NCI-H128 (cell line): ENCODE results near the gene COL1A1.

Source experiments
- DNase-seq: peaks from one replicate; lab custom pipeline; 2025; ENCODE audit not compliant: unreplicated experiment; lab: John Stamatoyannopoulos, UW

The COL1A1 gene

GRCh38 chr17:50213026-50214022, 11.9 kb upstream of the COL1A1 start:
- DNase-seq = no peak

GRCh38 chr17:50212121-50212843, 10.9 kb upstream of the COL1A1 start:
- DNase-seq = no peak

GRCh38 chr17:50211249-50212120, 10.1 kb upstream of the COL1A1 start:
- no peak for DNase-seq

- no peak for DNase-seq
These were observed 9.1 kb upstream of the COL1A1 start for GRCh38 chr17:50210240-50211225.

- no peak for DNase-seq
These were observed 8.2 kb upstream of the COL1A1 start for GRCh38 chr17:50209472-50210239.

- no peak for DNase-seq
These were observed 7.7 kb upstream of the COL1A1 start for GRCh38 chr17:50209133-50209471.

- no peak for DNase-seq
These were observed 7.2 kb upstream of the COL1A1 start for GRCh38 chr17:50208611-50209061.

GRCh38 chr17:50207792-50208567, 6.5 kb upstream of the COL1A1 start:
- no peak for DNase-seq

GRCh38 chr17:50207315-50207714, 5.9 kb upstream of the COL1A1 start:
- DNase-seq = no peak

GRCh38 chr17:50206604-50207293, 5.3 kb upstream of the COL1A1 start:
- DNase-seq = no peak

GRCh38 chr17:50205963-50206505, 4.6 kb upstream of the COL1A1 start:
- DNase-seq = no peak

GRCh38 chr17:50205111-50205962, 3.9 kb upstream of the COL1A1 start:
- no peak for DNase-seq

GRCh38 chr17:50204431-50204830, 3.0 kb upstream of the COL1A1 start:
- DNase-seq = no peak

GRCh38 chr17:50203604-50204345, 2.3 kb upstream of the COL1A1 start:
- no peak for DNase-seq

- no peak for DNase-seq
These were observed 1.7 kb upstream of the COL1A1 start for GRCh38 chr17:50203086-50203485.
